HCT116 (cell line): ENCODE measurements around the gene DDN. TPM values are rescaled to one million over a fixed set of nuclear protein-coding genes. Genes with fewer than 3 reads are reported as not detected.

Experiments
- ATAC-seq: fragments of 200-7000 bp; cut with Tn5 transposase; 2 replicates; pipeline ENCODE4 v1.9.1; 2020; ENCODE audit warnings: mild to moderate bottlenecking, moderate library complexity
- BruUV-seq: library from RNA; stranded (reverse); fragments of 400-500 nt; replicated peaks from 2 replicates; lab custom pipeline; 2021; lab: Mats Ljungman, UMichigan
- CTCF ChIA-PET: fragments of 300-600 bp; sonication (Branson Sonifier 250); formaldehyde crosslinking; loops from one replicate; lab custom pipeline; 2021; ENCODE audit warnings: antibody characterized with exemption; lab: Charles Lee
- POLR2A ChIA-PET: fragments of 300-600, 350-600 bp; sonication (Branson Sonifier 250); formaldehyde crosslinking; loops from one replicate; lab custom pipeline; 2021; ENCODE audit warnings: antibody characterized with exemption; lab: Charles Lee
- RAD21 ChIA-PET, 2 experiments: fragments of 300-600 bp; sonication (Branson Sonifier 250); formaldehyde crosslinking; loops; one replicate each; lab custom pipeline; 2023; ENCODE audit warnings: low total read pairs in 2 of 2; ENCODE audit not compliant: uncharacterized antibody in 2 of 2, unreplicated experiment in 2 of 2, low non-redundant PET in 1 of 2; lab: Charles Lee
- DNase-seq: peaks from one replicate; pipeline ENCODE4 v3.0.0-alpha.2; 2010; ENCODE audit warnings: low read depth, low spot score
- H2AFZ ChIP-seq: fragments of 200-600 bp; shearing (Covaris generic), sonication (generic); 2 replicates; pipeline ENCODE4 v1.6.1; 2017; ENCODE audit warnings: low read depth, mixed run types, mixed read lengths, antibody characterized with exemption, low read length; ENCODE audit not compliant: poor library complexity, severe bottlenecking
- H3K27ac ChIP-seq: 2 replicates; pipeline ENCODE4 v1.5.1; 2012; ENCODE audit warnings: low read depth, low read length
- H3K27me3 ChIP-seq: fragments of 200-600 bp; sonication (generic); 2 replicates; pipeline ENCODE4 v1.6.1; 2016; ENCODE audit warnings: mixed run types, low read length, mixed read lengths; ENCODE audit not compliant: insufficient read depth
- H3K36me3 ChIP-seq, 2 experiments: fragments of 200-500 bp in 1 of 2; fragments of 200-600 bp in 1 of 2; sonication (Bioruptor generic) in 1 of 2; sonication (generic) in 1 of 2; 2 replicates each; pipeline versions ENCODE4 v1.5.1 to v1.6.1; 2014 to 2016; ENCODE audit warnings: low read length in 2 of 2, inconsistent platforms in 1 of 2, mixed read lengths in 1 of 2, mixed run types in 1 of 2; ENCODE audit not compliant: insufficient read depth in 2 of 2, control insufficient read depth in 1 of 2
- H3K4me1 ChIP-seq, 2 experiments: fragments of 200-600 bp in 1 of 2; sonication (generic) in 1 of 2; 2 replicates each; pipeline versions ENCODE4 v1.5.1 to v1.6.1; 2012 to 2017; ENCODE audit warnings: low read length in 2 of 2, inconsistent platforms in 1 of 2, mild to moderate bottlenecking in 1 of 2, mixed read lengths in 1 of 2, mixed run types in 1 of 2, moderate library complexity in 1 of 2; ENCODE audit not compliant: insufficient read depth in 2 of 2, control insufficient read depth in 1 of 2
- H3K4me2 ChIP-seq: fragments of 200-600 bp; sonication (generic); 2 replicates; pipeline ENCODE4 v1.6.1; 2017; ENCODE audit warnings: mixed run types, low read length, mixed read lengths
- H3K4me3 ChIP-seq, 2 experiments: fragments of 200-600 bp in 1 of 2; sonication (generic) in 1 of 2; replicated peaks in 1 of 2; 2 replicates each; pipeline ENCODE4 v1.5.1; 2011 to 2016; ENCODE audit warnings: low read length in 2 of 2, control low read depth in 1 of 2, low read depth in 1 of 2, mild to moderate bottlenecking in 1 of 2, mixed read lengths in 1 of 2, mixed run types in 1 of 2
- H3K79me2 ChIP-seq: fragments of 200-600 bp; sonication (generic); 2 replicates; pipeline ENCODE4 v1.6.1; 2017; ENCODE audit warnings: mild to moderate bottlenecking, mixed run types, low read length, moderate library complexity, mixed read lengths; ENCODE audit not compliant: insufficient read depth
- H3K9ac ChIP-seq: fragments of 200-600 bp; sonication (generic); 2 replicates; pipeline ENCODE4 v1.6.1; 2016; ENCODE audit warnings: low read length, mixed read lengths
- H3K9me2 ChIP-seq: fragments of 200-600 bp; sonication (generic), shearing (Covaris generic); 2 replicates; pipeline ENCODE4 v1.6.1; 2017; ENCODE audit warnings: mixed run types, mild to moderate bottlenecking, moderate library complexity; ENCODE audit not compliant: insufficient read depth
- H3K9me3 ChIP-seq, 2 experiments: fragments of 200-500 bp in 1 of 2; fragments of 200-600 bp in 1 of 2; sonication (Bioruptor generic) in 1 of 2; sonication (generic) in 1 of 2; 2 replicates each; pipeline ENCODE4 v1.6.1; 2014 to 2017; ENCODE audit warnings: low read length in 2 of 2, mixed read lengths in 2 of 2, inconsistent platforms in 1 of 2, low read depth in 1 of 2, mild to moderate bottlenecking in 1 of 2, mixed run types in 1 of 2, moderate library complexity in 1 of 2; ENCODE audit not compliant: control insufficient read depth in 1 of 2, insufficient read depth in 1 of 2
- H4K20me1 ChIP-seq: fragments of 200-600 bp; sonication (generic), shearing (Covaris generic); 2 replicates; pipeline ENCODE4 v1.6.1; 2017; ENCODE audit warnings: mixed run types, mild to moderate bottlenecking, moderate library complexity; ENCODE audit not compliant: insufficient read depth
- CEBPB ChIP-seq: IDR thresholded peaks from 2 replicates; pipeline ENCODE4 v1.6.1; 2012; ENCODE audit warnings: low read depth
- EGR1 ChIP-seq: IDR thresholded peaks from 2 replicates; pipeline ENCODE4 v1.6.1; 2012; ENCODE audit warnings: low read depth
- EZH2 ChIP-seq: fragments of 200-600 bp; sonication (generic); IDR thresholded peaks from 2 replicates; pipeline ENCODE4 v1.6.1; 2017; ENCODE audit warnings: antibody characterized with exemption, mixed run types
- EZH2phosphoT487 ChIP-seq: fragments of 200-600 bp; IDR thresholded peaks from 2 replicates; pipeline ENCODE4 v1.6.1; 2018; ENCODE audit warnings: antibody characterized with exemption, borderline replicate concordance
- FOSL1 ChIP-seq: IDR thresholded peaks from 2 replicates; pipeline ENCODE4 v1.6.1; 2012; ENCODE audit warnings: low read depth
- JUND ChIP-seq: IDR thresholded peaks from 2 replicates; pipeline ENCODE4 v1.6.1; 2012
- POLR2A ChIP-seq: IDR thresholded peaks from 2 replicates; pipeline ENCODE4 v1.7.0; 2011; ENCODE audit warnings: borderline replicate concordance; ENCODE audit not compliant: insufficient read depth, insufficient read length; ENCODE audit errors: extremely low read depth
- RAD21 ChIP-seq: IDR thresholded peaks from 2 replicates; pipeline ENCODE4 v1.6.1; 2012; ENCODE audit warnings: low read depth, mild to moderate bottlenecking
- REST ChIP-seq: IDR thresholded peaks from 2 replicates; pipeline ENCODE4 v1.6.1; 2012; ENCODE audit warnings: low read depth
- SIN3A ChIP-seq: IDR thresholded peaks from 2 replicates; pipeline ENCODE4 v1.6.1; 2012; ENCODE audit warnings: low read depth
- SP1 ChIP-seq: IDR thresholded peaks from 2 replicates; pipeline ENCODE4 v1.6.1; 2012; ENCODE audit warnings: low read depth
- SRF ChIP-seq: IDR thresholded peaks from 2 replicates; pipeline ENCODE4 v1.6.1; 2012; ENCODE audit warnings: low read depth
- TCF7L2 ChIP-seq: IDR thresholded peaks from 2 replicates; pipeline ENCODE4 v1.7.0; 2011; ENCODE audit warnings: borderline replicate concordance, inconsistent platforms; ENCODE audit not compliant: insufficient read depth, insufficient read length; ENCODE audit errors: extremely low read depth
- YY1 ChIP-seq: IDR thresholded peaks from 2 replicates; pipeline ENCODE4 v1.6.1; 2011; ENCODE audit warnings: low read length, low read depth, moderate library complexity, mild to moderate bottlenecking; ENCODE audit not compliant: insufficient replicate concordance; ENCODE audit errors: extremely low read depth
- ZBTB33 ChIP-seq: IDR thresholded peaks from 2 replicates; pipeline ENCODE4 v1.6.1; 2011; ENCODE audit warnings: mild to moderate bottlenecking, low read length, moderate library complexity; ENCODE audit not compliant: insufficient replicate concordance; ENCODE audit errors: extremely low read depth
- ZFX ChIP-seq: fragments of 450-650 bp; IDR thresholded peaks from 2 replicates; pipeline ENCODE4 v1.6.1; 2017
- ZNF274 ChIP-seq: fragments of 200-500 bp; sonication (Bioruptor generic); IDR thresholded peaks from 2 replicates; pipeline ENCODE4 v1.6.1; 2014; ENCODE audit warnings: mild to moderate bottlenecking, low read depth, low read length, inconsistent platforms
- intact Hi-C: fragments of 100-400 bp; cut with micrococcal nuclease; formaldehyde crosslinking; loops from 2 replicates; pipeline ENCODE4 v1.10.0; 2022
- total RNA-seq: library from RNA; stranded (reverse); gene quantifications from one replicate; pipeline ENCODE4 v1.2.1, GENCODE V29; 2021; ENCODE audit not compliant: unreplicated experiment
- TF ChIP-seq, protein P1 (sequence below): IDR thresholded peaks from 2 replicates; pipeline ENCODE4 v1.6.1; 2012

DDN gene
- total RNA-seq, 1 experiment from 2014 or later, result 8.1 TPM

- Histone ChIP-seq H2AFZ (no peak overlapping the region), H3K4me1 (peaks cover 2 to 13% of the 10 kb centered on the region in 2 experiments), H3K4me2 (no peak overlapping the region), H3K9ac (no peak overlapping the region), H4K20me1 (no peaks in the 10 kb centered on the region), H3K27me3 (peaks cover 8% of the 10 kb centered on the region; the same call in 1 of the 2 replicates), H3K79me2 (no peaks in the 10 kb centered on the region), H3K36me3 (no peaks in the 10 kb centered on the region), H3K27ac (no peak overlapping the region), H3K4me3 (no peak overlapping the region), H3K9me3 (no peaks in the 10 kb centered on the region), H3K9me2 (no peaks in the 10 kb centered on the region)
- ChIA-PET CTCF (interaction anchor here (1.4 kb wide), 2 partner anchors 9 to 129 kb away, joined by 3 to 5 read pairs; no protein-coding TSS in a partner anchor), RAD21 (no interaction called here), POLR2A (no interaction called here)
- TF ChIP-seq, protein P1, sequence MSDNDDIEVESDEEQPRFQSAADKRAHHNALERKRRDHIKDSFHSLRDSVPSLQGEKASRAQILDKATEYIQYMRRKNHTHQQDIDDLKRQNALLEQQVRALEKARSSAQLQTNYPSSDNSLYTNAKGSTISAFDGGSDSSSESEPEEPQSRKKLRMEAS, result no peak
- TF ChIP-seq SIN3A (no peak), EZH2phosphoT487 (no peak), SRF (no peak), EZH2 (no peak), ZFX (no peak), YY1 (no peak), CEBPB (no peak), ZBTB33 (no peak), EGR1 (no peak), POLR2A (no peak), SP1 (no peak), REST (no peak), TCF7L2 (no peak), ZNF274 (no peak), FOSL1 (no peak), RAD21 (no peak), JUND (no peak)
- BruUV-seq, result no TSS peak
- DNase-seq (no peak), ATAC-seq (no peak)
- intact Hi-C loops, result no loop called here
Observed at GRCh38 chr12:48982397-48983080, 16.6 kb downstream of the DDN start.
